ENCODE results near the gene TUBA4B.

- TF ChIP-seq POLR2A (IDR thresholded peaks at IDR 0.05) (no peak), EP300 (IDR thresholded peaks at IDR 0.05) (no peak)
- TF ChIP-seq, protein P1, sequence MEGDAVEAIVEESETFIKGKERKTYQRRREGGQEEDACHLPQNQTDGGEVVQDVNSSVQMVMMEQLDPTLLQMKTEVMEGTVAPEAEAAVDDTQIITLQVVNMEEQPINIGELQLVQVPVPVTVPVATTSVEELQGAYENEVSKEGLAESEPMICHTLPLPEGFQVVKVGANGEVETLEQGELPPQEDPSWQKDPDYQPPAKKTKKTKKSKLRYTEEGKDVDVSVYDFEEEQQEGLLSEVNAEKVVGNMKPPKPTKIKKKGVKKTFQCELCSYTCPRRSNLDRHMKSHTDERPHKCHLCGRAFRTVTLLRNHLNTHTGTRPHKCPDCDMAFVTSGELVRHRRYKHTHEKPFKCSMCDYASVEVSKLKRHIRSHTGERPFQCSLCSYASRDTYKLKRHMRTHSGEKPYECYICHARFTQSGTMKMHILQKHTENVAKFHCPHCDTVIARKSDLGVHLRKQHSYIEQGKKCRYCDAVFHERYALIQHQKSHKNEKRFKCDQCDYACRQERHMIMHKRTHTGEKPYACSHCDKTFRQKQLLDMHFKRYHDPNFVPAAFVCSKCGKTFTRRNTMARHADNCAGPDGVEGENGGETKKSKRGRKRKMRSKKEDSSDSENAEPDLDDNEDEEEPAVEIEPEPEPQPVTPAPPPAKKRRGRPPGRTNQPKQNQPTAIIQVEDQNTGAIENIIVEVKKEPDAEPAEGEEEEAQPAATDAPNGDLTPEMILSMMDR (IDR thresholded peaks at IDR 0.05): no peak
These were observed 15.3 kb downstream of the TUBA4B start for GRCh38 chr2:219268294-219268693.

Data from upper lobe of left lung (tissue), 4 donors.